TTC549 (cell line): ENCODE results near the gene PDE4B.
A peak's percentile ranks its signal among the peaks of the same experiment; 100 is the strongest.

ENCODE experiments used
- FAIRE-seq: peaks from 2 replicates; lab custom pipeline; 2012; peaks lifted over from hg19 to GRCh38; lab: Jason Lieb, UNC

The PDE4B gene

DNA sequence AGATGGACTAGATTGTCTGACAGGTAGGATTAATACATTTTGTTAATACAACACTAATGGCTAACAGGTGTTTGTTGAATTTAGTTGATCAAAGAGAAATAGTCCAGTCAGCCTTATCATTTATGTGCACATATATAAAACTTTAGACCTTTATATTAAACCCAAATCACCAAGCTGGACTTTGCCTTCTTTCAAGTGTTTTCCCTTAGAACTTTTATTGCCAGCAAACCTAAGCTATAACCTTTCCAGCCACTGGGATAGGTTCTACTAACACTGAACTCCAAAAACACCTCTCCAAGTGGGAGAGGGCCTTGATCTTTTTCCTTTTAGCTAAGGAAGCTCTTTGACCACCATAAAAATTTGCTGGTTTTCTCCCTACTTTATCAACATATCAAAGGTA is 345.9 kb downstream of the PDE4B start:
- no peak for FAIRE-seq

DNA sequence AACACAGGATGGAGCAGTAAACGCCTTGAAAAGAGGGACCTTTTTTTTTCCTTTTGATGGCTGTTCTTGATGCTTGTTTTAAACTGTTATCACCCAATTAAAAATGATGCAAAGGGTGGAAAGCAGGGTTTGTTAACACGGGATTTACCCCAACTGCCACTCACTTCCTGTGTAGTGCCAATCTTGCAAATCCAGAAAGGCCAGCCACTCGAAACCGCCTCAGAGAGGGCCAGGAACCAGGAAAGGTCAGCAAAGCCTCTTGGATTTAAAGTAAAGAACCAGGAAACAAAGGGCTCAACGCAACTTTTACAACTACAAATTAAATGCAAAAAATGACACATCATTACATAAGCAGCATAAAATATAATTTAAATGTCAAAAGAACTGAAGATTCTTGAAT is 347.4 kb downstream of the PDE4B start:
- no peak for FAIRE-seq

DNA sequence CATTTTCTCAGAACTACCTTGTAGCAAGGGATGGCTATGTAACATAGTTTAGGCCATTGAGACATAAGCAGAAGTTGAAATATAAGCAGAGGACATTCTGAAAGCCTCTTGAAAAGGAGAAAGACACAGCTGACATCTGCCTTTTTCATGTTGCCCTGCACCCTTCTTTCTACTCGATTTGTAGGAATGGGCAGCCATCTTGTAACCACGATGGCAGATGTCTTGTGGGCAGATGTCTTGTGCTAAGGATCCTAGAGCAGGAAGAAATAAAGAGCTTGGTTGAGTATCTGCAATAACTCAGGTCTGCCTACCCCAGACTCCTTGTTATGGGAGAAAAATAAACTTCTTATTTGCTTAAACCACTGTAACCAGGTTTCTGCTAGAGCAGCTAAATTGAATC is 351.0 kb downstream of the PDE4B start:
- FAIRE-seq, result no peak

DNA sequence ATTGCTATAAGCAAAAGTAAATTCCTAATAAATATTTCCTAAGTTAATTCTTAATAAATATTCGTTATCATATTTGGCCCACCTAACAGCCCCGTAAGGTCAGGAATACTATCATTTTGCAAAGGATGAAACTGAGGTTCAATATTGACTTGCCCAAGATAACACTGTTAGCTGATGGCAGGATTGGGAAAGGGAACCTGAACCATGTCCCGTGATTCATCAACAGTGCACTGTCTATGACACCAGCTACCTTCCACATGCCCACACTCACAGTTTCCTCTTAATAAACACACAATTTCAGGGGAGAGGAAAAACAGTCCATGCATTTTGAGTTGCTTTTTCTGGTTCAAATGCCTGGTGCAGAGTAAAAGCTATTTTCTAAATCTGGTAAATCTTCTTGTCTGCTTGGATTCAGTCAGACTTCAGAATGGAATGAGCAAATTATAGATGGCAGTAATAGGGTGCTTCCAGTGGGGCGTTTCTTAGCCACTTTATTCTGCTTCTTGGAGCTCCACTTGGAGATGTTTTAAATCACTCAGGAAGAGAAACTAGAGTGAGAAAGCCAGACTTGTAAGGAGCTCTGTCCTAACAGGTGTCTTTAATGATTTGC is 354.6 kb downstream of the PDE4B start:
- no peak for FAIRE-seq

DNA sequence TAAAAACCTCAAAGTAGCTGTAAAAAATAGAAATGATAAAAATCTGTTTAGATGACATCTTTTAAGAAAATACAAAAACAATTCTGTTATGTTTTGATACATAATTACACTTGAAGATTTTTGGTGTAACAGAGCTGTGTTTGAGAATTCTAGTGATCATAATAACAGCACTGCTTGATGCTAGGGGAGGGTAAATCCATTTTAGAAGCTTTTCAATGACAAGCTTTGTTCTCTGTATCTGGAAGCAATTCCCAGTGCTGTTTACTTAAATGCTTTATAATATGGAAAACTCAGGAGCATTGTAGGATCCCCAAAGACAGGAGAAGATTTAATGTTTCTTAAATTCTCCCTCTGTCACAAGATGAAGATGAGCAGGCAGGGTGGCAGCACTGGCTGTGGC is 359.3 kb downstream of the PDE4B start:
- no peak for FAIRE-seq

DNA sequence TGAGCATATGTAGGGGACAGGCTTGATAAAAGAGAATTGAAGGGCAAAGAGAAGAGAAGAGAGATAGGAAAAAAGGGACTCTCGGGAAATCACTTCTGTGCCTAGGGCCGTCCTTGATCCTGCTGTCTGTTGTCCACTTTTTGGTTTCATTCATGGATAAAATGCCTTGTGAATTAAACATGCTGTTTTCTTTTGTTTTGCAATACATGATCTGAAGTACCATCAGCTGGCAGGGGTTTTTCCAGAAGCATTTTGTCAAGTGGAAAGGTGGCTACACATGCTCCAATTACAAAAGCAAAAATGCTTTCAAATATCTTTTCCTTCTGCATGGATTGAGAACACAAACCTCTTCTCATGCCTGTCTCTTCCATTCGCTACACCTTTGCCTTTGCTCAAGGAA is 361.7 kb downstream of the PDE4B start:
- FAIRE-seq, result no peak

DNA sequence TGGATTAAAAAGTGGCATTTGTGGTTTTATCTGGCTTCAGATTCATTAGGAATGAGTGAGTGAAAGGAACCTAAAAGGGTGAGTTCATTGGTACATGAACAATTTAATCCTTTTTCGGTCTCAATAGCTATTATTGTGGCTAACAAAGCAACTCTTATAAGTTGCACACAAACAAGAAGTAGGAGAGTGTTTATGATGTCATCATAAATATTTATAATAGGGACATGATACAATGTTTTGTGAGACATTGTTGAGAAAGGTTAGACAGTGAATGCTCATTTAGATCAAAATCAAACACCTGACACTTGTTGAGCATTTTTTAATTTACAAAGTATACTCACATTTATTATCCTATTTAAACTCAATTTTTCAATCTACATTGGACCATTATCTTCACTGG is 363.4 kb downstream of the PDE4B start:
- FAIRE-seq, result no peak

DNA sequence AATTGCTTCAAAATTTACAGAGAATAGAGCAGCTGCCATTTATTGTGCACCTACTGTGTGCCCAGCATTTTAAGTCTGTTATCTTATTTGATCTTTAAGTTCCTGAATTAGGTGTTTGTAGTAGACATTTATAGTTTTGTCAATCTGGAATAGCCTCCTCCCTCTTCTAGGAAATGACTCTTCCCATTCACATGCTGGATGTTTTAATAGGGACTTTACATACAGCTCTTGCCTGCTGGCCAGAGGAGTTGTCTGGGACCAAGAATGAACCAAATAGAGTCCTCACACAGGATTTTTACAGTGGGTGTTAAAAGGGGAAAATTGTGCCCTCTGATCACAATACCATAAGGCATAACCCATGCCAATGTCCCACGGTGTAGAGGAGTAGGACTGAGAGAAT is 367.1 kb downstream of the PDE4B start:
- no peak for FAIRE-seq

DNA sequence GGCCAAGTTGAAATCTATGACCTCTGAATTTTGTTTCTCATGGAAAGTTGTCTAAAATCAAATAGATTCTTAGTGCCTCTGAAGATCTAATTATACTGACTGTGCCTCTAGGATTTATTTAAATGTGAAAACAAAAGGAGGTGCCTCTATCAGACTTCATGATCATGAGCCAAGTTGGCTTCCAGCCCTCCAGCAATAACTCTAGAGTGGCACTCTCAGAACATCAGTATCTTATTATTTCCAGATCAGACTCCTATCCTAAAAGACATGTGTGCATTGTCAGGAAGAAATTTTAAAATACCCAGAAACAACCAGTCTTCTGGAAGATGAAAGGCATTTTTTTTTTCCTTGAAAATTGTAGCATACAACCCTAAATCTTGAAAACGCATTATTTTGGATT is 368.0 kb downstream of the PDE4B start:
- FAIRE-seq, result no peak

DNA sequence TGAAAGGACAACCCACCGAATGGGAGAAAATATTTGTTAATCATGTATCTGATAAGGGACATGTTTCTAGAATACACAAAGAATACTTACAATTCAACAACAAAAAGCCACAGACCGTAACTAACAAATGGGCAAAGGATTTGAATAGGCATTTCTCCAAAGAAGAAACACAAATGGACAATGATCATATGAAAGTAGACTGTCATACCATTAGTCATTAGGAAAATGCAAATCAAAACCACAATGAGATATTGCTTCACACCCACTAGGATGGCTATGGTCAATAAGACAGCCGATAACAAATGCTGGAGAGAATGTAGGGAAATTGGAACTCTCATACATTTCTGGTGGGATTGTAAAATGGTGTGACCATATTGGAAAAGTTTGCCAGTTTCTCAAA is 374.1 kb downstream of the PDE4B start:
- no peak for FAIRE-seq

DNA sequence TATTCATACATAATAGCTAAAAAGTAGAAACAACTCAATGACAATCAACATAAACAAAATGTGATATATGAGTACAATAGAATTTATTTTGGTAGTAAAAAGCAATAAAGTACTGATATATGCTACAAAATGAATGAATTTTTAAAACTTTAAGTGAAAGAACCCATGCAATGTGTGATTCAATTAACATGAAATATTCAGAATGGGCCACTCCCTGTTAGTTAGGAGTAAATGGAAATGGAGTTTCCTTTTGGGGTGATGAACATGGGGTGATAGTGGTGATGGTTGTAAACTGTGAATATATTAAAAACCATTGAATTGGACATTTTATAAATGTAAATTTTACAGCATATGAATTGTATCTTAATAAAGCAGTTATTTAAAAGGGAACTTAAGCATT is 374.6 kb downstream of the PDE4B start:
- no peak for FAIRE-seq

DNA sequence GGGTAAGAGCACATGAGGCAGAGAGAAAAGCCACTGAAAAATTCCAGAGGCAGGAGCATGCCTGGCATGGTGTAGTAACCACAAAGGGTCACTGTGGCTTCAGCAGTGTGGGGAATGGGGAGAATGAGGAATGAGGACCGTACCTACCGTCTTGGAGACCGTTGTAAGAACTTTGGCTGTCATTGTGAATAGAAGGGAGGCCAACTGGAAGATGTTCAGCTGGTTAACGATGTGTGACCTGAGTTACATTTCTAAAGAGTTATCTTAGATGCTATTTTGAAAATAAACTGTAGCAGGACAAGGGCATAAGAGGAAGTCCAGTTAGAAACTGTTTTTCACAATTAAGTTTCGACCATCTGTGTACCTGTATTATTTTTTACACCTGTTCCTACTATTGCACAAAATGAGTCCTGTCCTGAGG is 375.8 kb downstream of the PDE4B start:
- no peak for FAIRE-seq

DNA sequence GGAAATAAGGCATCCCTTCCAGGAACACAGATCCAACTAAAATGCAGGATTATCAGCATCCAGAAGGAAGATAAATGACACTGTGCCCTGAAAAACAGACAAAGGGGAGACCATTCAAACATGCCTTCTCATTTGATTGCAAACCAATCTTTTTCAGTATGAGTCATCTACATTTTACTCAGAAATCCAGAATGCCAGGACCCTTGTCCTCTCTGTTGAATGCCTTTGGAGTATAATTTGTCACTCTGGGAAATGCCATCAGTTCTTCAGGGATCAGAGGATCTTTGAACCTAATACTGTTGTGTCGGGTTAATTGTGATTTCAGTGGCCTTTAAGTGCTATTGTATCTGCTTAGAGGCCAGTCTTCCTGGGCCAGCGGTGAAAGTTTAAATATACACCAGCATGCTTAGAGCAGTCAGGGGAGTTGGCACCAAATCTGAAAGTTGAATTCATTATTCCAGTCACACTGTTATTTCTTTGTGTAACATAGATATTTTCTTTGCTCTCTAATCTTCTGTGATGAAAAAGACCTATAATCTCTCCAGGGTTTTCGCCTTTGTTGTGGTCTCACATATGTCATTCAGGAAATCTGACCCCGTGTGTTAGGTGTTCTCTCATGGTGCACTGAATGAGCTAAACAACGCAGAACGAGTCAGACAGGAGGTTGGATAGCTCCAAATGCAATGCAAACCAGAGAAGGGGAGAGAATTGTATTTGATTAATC is 376.4 kb downstream of the PDE4B start:
- no peak for FAIRE-seq

DNA sequence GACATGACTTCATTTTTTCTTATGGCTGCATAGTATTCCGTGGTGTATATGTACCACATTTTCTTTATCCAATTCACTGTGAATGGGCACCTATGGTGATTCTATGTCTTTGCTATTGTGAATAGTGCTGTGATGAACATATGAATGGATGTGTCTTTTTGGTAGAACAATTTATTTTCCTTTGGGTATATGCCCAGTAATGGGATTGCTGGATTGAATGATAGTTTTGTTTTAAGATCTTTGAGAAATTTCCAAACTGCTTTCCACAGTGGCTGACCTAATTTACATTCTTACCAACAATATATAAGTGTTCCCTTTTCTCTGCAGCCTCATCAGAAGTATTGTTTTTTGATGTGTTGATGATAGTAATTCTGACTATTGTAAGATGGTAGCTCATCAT is 379.6 kb downstream of the PDE4B start:
- FAIRE-seq, result no peak

DNA sequence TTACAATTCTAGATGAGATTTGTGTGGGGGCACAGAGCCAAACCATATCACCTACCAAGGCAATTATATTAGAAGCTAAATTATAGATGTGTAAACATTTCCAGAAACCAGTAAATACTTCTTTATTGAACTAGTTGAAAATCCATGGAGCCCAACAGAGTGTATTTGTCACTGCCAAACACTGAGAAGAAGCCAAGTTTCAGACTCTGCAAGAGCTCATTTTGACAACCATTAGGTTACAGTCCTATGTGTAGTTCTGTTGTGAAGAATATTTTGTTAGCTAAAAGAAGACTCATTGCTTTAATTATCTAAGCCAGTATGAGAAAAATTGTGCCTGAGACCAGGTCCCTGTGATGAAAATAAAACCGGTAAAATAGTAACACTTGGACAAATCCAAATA is 382.4 kb downstream of the PDE4B start:
- no peak for FAIRE-seq

DNA sequence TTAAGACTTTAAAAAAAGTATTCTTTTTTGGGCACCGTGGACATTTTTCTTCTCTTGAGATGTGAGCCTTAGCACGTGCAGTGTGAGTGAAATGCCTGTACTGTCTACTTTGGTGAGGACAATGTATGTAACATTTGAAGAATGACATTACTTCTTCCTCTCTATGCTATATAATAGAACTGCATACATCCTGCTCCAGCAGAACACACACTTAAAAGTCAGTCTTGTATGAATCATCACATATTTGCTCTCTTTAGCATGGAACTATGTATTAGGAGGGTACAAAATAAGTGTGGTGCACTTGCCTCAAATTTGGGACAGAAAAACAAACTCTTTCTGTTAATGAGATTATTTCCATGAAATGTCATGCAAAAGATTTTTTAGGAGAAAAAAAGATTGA is 382.9 kb downstream of the PDE4B start:
- no peak for FAIRE-seq

DNA sequence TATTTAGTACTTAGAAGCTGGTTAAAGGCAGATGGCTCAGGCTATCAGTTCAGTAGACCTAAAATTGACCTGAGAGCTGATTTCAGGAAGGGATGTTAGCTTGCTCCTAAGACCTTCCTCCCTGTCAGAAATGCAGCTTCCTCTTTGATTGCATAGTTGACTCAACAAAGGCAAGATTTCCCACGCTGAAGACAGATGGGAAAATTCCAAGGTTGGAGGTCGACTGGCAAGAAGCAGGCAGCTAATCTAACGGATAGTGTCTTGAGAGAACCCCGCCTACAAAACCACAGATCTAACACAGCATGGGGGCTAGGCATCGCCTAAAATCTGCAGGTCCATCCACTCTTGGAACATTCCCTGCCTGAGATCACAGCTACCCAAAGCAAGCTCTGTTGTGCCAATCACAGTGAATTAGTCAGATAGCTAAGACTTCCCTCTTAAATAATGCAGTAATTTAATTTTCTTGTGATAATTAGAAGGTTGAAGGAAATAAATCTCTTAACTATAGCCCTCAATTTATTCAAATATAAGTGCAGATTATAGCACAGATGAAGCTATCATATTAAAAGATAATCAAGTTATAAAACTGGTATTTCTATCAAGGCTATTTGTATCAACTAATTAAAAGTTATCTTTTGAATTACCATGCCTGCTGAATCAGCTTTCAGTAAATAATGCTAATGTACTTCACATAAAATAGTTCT is 383.5 kb downstream of the PDE4B start:
- peak; percentile 34 for FAIRE-seq

DNA sequence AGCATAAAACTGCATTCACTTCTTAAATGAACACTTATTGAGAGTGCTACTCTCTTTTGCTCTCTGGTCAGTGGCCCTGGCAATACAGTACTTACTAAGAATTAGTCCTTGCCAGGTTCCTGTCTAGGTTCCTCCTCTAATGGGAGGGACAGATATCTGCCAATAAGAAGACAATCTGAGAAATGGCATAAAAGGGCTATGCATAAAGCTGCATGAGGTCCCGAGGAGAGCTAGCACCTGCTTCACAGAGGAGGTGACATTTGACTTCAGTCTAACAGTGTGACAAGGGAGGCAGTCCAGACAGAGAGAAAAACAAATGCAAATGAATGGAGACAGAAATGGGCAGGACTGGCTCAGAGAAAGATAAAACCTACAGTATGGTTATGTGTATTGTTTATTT is 384.1 kb downstream of the PDE4B start:
- FAIRE-seq, result no peak

DNA sequence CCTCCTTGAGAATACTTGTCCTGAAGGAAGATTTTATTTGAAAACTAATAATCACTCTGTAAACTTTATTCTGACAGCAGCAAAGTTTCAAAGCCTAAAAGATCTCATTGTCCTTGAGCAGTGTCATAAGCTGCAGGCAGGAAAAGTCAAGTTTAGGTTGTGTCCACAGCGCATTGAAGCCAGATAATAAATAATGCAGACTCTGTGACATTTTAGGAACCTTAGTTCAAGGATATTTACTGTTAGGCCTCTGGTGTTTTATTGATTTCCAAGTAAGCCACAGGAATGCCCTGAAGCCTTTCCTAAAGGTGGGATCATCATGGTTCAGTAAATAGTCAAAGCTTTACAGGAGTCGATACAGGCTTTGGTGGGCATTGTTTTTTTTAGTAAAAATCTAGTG is 384.8 kb downstream of the PDE4B start:
- peak; percentile 66 for FAIRE-seq

DNA sequence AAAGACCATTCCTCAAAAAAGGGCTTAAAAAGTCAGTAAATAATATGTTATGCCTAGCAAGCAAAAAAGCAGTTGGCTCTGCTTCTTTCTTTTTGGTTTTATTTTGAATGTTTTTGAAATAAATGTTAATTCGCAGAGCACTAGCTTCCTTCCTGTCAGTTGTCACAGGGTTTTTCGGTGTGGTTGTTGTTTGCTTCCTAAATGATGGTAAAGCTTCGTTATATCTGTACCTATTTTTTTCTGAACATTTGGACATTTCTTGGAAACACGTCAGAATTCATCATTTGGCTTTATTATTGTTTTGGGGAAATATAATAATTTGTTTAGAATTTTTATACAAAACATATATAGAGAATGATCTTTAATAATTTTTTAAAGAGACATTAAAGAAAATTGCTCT is 389.3 kb downstream of the PDE4B start:
- peak; percentile 80 for FAIRE-seq

DNA sequence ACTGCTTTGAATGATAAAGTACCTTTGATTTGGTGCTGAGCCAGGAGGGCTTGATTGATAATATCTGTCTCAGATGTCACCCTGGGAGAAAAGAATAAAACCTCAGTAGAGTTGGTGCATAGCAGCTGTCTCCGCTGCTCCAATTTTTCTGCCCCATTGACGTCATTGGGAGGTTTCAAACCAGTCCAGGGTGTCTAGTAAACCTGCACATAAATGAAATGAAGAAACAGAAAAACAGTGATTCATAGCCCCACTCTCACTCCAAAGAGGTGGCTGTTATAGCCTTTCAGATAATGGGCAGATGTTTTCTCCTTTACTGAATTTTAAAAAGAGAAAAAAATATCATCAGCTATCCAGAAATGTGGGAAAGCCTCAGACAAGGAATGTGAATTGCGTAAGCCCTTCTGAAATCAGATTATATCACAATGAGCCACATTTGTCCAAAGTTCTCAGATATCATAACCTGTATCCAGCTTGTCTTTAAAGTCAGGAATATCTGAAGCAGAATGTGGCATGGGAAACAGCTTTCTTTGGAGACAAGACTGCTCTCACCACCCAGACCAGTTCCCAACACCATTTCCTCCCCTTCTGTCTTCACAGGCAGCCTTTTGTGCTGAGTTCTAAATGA is 390.0 kb downstream of the PDE4B start:
- FAIRE-seq, result no peak

DNA sequence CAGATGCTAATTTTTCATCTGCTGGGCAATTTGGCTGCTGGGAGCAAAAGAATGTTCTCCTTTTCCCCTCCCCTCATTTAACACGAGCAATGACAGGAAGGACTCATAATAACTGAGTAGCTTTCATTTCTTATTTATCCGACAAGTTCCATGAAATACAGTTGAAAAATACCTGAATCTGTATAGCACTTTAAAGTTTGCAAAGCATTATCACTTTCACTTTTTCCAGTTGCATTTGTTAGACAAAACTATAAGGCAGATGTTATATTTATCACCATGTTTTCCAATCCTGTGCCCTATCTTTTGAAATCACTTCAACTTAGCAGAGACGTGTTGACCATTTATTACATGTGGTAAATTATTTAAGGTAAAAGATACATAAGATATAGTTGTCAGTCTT is 390.7 kb downstream of the PDE4B start:
- FAIRE-seq, result no peak

DNA sequence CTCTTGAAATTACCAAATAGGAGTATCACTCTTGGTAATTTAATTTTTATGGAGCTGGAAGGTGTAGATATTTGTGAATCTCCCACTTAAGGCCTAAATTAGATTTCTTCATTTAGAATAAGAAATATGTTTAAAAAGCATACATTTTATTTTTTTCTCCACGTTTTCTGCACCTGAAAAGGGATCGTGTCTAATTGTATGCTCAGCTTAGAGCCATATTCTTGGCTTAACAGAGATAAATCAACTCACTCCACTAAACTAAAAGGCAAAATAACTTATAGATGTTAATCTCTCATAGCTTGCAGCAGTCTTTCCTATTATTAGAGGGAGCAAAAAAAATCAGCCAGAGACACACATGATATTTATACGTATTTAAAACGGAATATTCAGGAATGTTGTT is 404.4 kb downstream of the PDE4B start:
- no peak for FAIRE-seq
